Measurements from ENCODE around the gene XPA. TPM values are rescaled to one million over a fixed set of nuclear protein-coding genes. Genes with fewer than 3 reads are reported as not detected.
A peak's percentile ranks its signal among the peaks of the same experiment; 100 is the strongest.

XPA gene
- total RNA-seq, 4 donors from 2014 or later: 8.2 to 21.1 (median 15.0) TPM

GRCh38 chr9:97636903-97637302 lies 60.2 kb downstream of the XPA start:
- no peaks in the 10 kb centered on the region for H3K27me3 ChIP-seq
- no peak for DNase-seq (ENCODE audit: low spot score in 2 of 2)
- no peak for TF ChIP-seq EP300 (IDR thresholded peaks at IDR 0.05)
- no peak for TF ChIP-seq POLR2AphosphoS5 (IDR thresholded peaks at IDR 0.05)
- no peak for TF ChIP-seq CTCF (IDR thresholded peaks at IDR 0.05)
- TF ChIP-seq POLR2A (IDR thresholded peaks at IDR 0.05): no peak
- H3K27ac ChIP-seq: no peak overlapping the region
- 78% methylated on average over 3 of the region's 3 CpGs for WGBS
- H3K36me3 ChIP-seq: peaks cover 4% of the 10 kb centered on the region
- peaks cover 45% of the 10 kb centered on the region for H3K4me1 ChIP-seq
- H3K4me3 ChIP-seq: no peak overlapping the region
- H3K9me3 ChIP-seq: no peaks in the 10 kb centered on the region

- Histone ChIP-seq H3K4me1 (peaks cover 49% of the 10 kb centered on the region), H3K27me3 (no peaks in the 10 kb centered on the region), H3K9me3 (no peaks in the 10 kb centered on the region), H3K27ac (no peak overlapping the region), H3K4me3 (peak overlapping the region; percentile 88), H3K36me3 (no peaks in the 10 kb centered on the region)
- TF ChIP-seq POLR2AphosphoS5 (IDR thresholded peaks at IDR 0.05): no peak
- no peak for TF ChIP-seq POLR2A (IDR thresholded peaks at IDR 0.05)
- no peak for TF ChIP-seq CTCF (IDR thresholded peaks at IDR 0.05)
- no peak for TF ChIP-seq EP300 (IDR thresholded peaks at IDR 0.05)
- no peak for DNase-seq (ENCODE audit: low spot score in 2 of 2)
- 67% methylated on average over 7 of the region's 7 CpGs for WGBS
These were observed 62.1 kb downstream of the XPA start for GRCh38 chr9:97635026-97635425.

GRCh38 chr9:97633859-97634490 lies 63.2 kb downstream of the XPA start:
- no peak for DNase-seq (ENCODE audit: low spot score in 2 of 2)
- no peaks in the 10 kb centered on the region for H3K27me3 ChIP-seq
- WGBS: 1% methylated on average over 19 of the region's 43 CpGs

GRCh38 chr9:97632985-97633858 lies 63.9 kb downstream of the XPA start, which contains the start of the genes NCBP1 and TSTD2:
NCBP1 (plus strand) TSS chr9:97633821; CDS start chr9:97633882, 61 bp downstream.
TSTD2 (minus strand) TSS chr9:97633368; CDS start chr9:97627562, 5,806 bp downstream.
- DNase-seq (ENCODE audit: low spot score in 2 of 2): peak; percentile 98
- H3K9me3 ChIP-seq: no peaks in the 10 kb centered on the region
- 0% methylated on average over 45 of the region's 83 CpGs for WGBS
- H3K27ac ChIP-seq: peak within 1 kb of the TSS; percentile 99
- H3K4me1 ChIP-seq: peaks cover 46% of the 10 kb centered on the region
- H3K27me3 ChIP-seq: no peaks in the 10 kb centered on the region
- peak; percentile 65 to 71 for TF ChIP-seq POLR2A (IDR thresholded peaks at IDR 0.05)
- TF ChIP-seq EP300 (IDR thresholded peaks at IDR 0.05): no peak
- peak; percentile 63 to 71 (median 63) for TF ChIP-seq POLR2AphosphoS5 (IDR thresholded peaks at IDR 0.05)
- H3K4me3 ChIP-seq: peak within 1 kb of the TSS; percentile 88
- H3K36me3 ChIP-seq: no peaks in the 10 kb centered on the region

More at GRCh38 chr9:97633859-97634490, 63.2 kb downstream of the XPA start:
- Histone ChIP-seq H3K4me1 (peaks cover 49% of the 10 kb centered on the region), H3K9me3 (no peaks in the 10 kb centered on the region), H3K27ac (peak overlapping the region; percentile 99), H3K4me3 (peak overlapping the region; percentile 88), H3K36me3 (no peaks in the 10 kb centered on the region)
- no peak for TF ChIP-seq EP300 (IDR thresholded peaks at IDR 0.05)
- no peak for TF ChIP-seq CTCF (IDR thresholded peaks at IDR 0.05)
- no peak for TF ChIP-seq POLR2AphosphoS5 (IDR thresholded peaks at IDR 0.05)
- TF ChIP-seq POLR2A (IDR thresholded peaks at IDR 0.05): no peak

- Histone ChIP-seq H3K4me3 (peak overlapping the region; percentile 88), H3K27me3 (no peaks in the 10 kb centered on the region), H3K4me1 (peaks cover 40% of the 10 kb centered on the region), H3K36me3 (no peaks in the 10 kb centered on the region), H3K9me3 (no peaks in the 10 kb centered on the region), H3K27ac (peak overlapping the region; percentile 99)
- no peak for TF ChIP-seq POLR2A (IDR thresholded peaks at IDR 0.05)
- TF ChIP-seq EP300 (IDR thresholded peaks at IDR 0.05): no peak
- no peak for TF ChIP-seq POLR2AphosphoS5 (IDR thresholded peaks at IDR 0.05)
- TF ChIP-seq CTCF (IDR thresholded peaks at IDR 0.05): no peak
- 2% methylated on average over 27 of the region's 27 CpGs for WGBS
- DNase-seq (ENCODE audit: low spot score in 2 of 2): peak; percentile 75 to 82
These were observed 64.7 kb downstream of the XPA start for GRCh38 chr9:97632248-97632984.
